Smooth muscle cell of the brain vasculature (primary cell): ENCODE results near the gene MAST1.
"Not testable (repeated sequence)": the region's sequence is repeated elsewhere in the genome, so short reads cannot be mapped to it uniquely, and the experiment has no call there.

Experiments
- DNase-seq: peaks from one replicate; pipeline ENCODE4 v3.0.0-alpha.2; 2012; ENCODE audit warnings: low read depth, low spot score

MAST1 gene

GRCh38 chr19:12840091-12841079, 2.1 kb downstream of the MAST1 start:
- no peak for DNase-seq

- no peak for DNase-seq
Measured at GRCh38 chr19:12841094-12841493, 2.8 kb downstream of the MAST1 start.

GRCh38 chr19:12842511-12842910, 4.2 kb downstream of the MAST1 start:
- no peak for DNase-seq

- DNase-seq, result no peak
Measured at GRCh38 chr19:12843328-12843727, 5.0 kb downstream of the MAST1 start.

- no peak for DNase-seq
Measured at GRCh38 chr19:12843999-12844732, 5.9 kb downstream of the MAST1 start.

GRCh38 chr19:12846613-12847012, 8.3 kb downstream of the MAST1 start:
- DNase-seq, result not testable (repeated sequence)

- DNase-seq, result peak; percentile 17
Measured at GRCh38 chr19:12847159-12848139, 9.1 kb downstream of the MAST1 start.

GRCh38 chr19:12856653-12857052, 18.3 kb downstream of the MAST1 start:
- no peak for DNase-seq

- no peak for DNase-seq
Measured at GRCh38 chr19:12858041-12858928, 20.0 kb downstream of the MAST1 start.

- DNase-seq, result no peak
Measured at GRCh38 chr19:12859546-12859945, 21.2 kb downstream of the MAST1 start.

- DNase-seq, result no peak
Measured at GRCh38 chr19:12864143-12864542, 25.8 kb downstream of the MAST1 start.

- no peak for DNase-seq
Measured at GRCh38 chr19:12864721-12865715, 26.7 kb downstream of the MAST1 start.

- DNase-seq, result no peak
Measured at GRCh38 chr19:12865746-12866415, 27.6 kb downstream of the MAST1 start.

GRCh38 chr19:12866416-12867119, 28.3 kb downstream of the MAST1 start:
- DNase-seq, result no peak

- no peak for DNase-seq
Measured at GRCh38 chr19:12867120-12868099, 29.1 kb downstream of the MAST1 start.

GRCh38 chr19:12868540-12869112, 30.3 kb downstream of the MAST1 start:
- DNase-seq, result no peak
